Fibroblast of mammary gland (primary cell): ENCODE measurements around the gene PCDHA13.
"Not testable (repeated sequence)": the region's sequence is repeated elsewhere in the genome, so short reads cannot be mapped to it uniquely, and the experiment has no call there.

Source experiments
- DNase-seq: peaks from one replicate; pipeline ENCODE4 v3.0.0-alpha.2; 2010; ENCODE audit warnings: low read depth
- H3K4me3 ChIP-seq: 2 replicates; pipeline ENCODE4 v1.5.1; 2011; ENCODE audit warnings: low read depth, mild to moderate bottlenecking, low read length, moderate library complexity; ENCODE audit not compliant: control insufficient read depth
- TF ChIP-seq, protein P1 (sequence below): conservative IDR thresholded peaks from 2 replicates; pipeline ENCODE4 v1.5.1; 2011; ENCODE audit warnings: low read depth, low read length, inconsistent platforms; ENCODE audit not compliant: control insufficient read depth, insufficient read depth

Gene PCDHA13

DNA sequence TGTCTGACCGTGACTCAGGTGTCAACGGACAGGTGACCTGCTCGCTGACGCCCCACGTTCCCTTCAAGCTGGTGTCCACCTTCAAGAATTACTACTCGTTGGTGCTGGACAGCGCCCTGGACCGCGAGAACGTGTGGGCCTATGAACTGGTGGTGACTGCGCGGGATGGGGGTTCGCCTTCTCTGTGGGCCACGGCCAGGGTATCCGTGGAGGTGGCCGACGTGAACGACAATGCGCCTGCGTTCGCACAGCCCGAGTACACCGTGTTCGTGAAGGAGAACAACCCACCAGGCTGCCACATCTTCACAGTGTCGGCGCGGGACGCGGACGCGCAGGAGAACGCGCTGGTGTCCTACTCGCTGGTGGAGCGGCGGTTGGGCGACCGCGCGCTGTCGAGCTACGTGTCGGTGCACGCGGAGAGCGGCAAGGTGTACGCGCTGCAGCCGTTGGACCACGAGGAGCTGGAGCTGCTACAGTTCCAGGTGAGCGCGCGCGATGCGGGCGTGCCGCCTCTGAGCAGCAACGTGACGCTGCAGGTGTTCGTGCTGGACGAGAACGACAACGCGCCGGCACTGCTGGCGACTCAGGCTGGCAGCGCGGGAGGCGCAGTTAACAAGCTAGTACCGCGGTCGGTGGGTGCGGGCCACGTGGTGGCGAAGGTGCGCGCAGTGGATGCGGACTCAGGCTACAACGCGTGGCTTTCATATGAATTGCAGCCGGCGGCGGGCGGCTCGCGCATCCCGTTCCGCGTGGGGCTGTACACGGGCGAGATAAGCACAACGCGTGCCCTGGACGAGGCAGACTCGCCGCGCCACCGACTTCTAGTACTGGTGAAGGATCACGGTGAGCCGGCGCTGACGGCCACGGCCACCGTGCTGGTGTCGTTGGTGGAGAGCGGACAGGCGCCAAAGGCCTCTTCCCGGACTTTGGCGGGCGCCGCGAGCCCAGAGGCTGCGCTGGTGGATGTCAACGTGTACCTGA, 11.4 kb upstream of the PCDHA13 start:
- TF ChIP-seq, protein P1, sequence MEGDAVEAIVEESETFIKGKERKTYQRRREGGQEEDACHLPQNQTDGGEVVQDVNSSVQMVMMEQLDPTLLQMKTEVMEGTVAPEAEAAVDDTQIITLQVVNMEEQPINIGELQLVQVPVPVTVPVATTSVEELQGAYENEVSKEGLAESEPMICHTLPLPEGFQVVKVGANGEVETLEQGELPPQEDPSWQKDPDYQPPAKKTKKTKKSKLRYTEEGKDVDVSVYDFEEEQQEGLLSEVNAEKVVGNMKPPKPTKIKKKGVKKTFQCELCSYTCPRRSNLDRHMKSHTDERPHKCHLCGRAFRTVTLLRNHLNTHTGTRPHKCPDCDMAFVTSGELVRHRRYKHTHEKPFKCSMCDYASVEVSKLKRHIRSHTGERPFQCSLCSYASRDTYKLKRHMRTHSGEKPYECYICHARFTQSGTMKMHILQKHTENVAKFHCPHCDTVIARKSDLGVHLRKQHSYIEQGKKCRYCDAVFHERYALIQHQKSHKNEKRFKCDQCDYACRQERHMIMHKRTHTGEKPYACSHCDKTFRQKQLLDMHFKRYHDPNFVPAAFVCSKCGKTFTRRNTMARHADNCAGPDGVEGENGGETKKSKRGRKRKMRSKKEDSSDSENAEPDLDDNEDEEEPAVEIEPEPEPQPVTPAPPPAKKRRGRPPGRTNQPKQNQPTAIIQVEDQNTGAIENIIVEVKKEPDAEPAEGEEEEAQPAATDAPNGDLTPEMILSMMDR, result no peak
- DNase-seq, result no peak
- no peak overlapping the region for H3K4me3 ChIP-seq

DNA sequence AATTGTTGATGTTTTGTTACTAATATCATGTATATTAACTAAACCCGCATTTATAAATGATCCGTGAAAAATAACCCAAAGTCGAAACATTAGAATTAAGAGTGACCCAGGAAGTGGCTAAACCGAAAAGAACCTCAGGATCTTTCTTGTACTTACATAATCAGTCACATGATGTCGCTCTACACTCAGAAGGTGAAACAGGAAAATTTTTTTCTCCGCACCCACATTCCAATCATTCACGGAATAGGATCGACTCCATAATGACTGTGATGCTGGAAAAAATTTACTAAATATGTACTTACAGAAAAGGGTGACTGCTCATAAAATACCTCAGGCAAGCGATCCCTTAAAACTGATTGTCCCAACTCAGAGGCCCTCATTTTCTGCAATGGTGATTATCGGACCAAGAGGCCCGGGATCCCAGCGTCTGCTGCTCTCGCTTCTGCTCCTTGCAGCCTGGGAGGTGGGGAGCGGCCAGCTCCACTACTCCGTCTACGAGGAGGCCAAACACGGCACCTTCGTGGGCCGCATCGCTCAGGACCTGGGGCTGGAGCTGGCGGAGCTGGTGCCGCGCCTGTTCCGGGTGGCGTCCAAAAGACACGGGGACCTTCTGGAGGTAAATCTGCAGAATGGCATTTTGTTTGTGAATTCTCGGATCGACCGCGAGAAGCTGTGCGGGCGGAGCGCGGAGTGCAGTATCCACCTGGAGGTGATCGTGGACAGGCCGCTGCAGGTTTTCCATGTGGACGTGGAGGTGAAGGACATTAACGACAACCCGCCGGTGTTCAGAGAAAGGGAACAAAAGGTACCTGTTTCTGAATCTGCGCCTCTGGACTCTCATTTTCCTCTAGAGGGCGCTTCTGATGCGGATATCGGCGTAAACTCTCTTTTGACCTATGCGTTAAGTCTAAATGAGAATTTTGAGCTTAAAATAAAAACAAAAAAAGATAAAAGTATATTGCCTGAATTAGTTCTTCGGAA, 6.5 kb upstream of the PCDHA13 start, which contains the start of gene PCDHA12:
PCDHA12 (plus strand) TSS at position 224 of the 981 bp plus-strand sequence; CDS start at position 389, 165 bp downstream.
- no peak within 1 kb of the TSS for H3K4me3 ChIP-seq
- TF ChIP-seq, protein P1, result no peak
- no peak for DNase-seq

DNA sequence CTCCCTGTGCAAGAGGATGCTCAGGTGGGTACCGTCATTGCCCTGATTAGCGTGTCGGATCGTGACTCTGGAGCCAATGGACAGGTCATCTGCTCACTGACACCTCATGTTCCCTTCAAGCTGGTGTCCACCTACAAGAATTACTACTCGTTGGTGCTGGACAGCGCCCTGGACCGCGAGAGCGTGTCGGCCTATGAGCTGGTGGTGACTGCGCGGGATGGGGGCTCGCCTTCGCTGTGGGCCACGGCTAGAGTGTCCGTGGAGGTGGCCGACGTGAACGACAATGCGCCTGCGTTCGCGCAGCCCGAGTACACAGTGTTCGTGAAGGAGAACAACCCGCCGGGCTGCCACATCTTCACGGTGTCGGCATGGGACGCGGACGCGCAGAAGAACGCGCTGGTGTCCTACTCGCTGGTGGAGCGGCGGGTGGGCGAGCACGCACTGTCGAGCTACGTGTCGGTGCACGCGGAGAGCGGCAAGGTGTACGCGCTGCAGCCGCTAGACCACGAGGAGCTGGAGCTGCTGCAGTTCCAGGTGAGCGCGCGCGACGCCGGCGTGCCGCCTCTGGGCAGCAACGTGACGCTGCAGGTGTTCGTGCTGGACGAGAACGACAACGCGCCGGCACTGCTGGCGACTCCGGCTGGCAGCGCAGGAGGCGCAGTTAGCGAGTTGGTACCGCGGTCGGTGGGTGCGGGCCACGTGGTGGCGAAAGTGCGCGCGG, 5.2 kb upstream of the PCDHA13 start:
- not testable (repeated sequence) for H3K4me3 ChIP-seq, DNase-seq

DNA sequence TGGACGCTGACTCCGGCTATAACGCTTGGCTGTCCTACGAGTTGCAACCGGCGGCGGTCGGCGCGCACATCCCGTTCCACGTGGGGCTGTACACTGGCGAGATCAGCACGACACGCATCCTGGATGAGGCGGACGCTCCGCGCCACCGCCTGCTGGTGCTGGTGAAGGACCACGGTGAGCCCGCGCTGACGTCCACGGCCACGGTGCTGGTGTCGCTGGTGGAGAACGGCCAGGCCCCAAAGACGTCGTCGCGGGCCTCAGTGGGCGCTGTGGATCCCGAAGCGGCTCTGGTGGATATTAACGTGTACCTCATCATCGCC, 4.7 kb upstream of the PCDHA13 start:
- TF ChIP-seq, protein P1, result no peak
- no peak overlapping the region for H3K4me3 ChIP-seq
- DNase-seq, result no peak

DNA sequence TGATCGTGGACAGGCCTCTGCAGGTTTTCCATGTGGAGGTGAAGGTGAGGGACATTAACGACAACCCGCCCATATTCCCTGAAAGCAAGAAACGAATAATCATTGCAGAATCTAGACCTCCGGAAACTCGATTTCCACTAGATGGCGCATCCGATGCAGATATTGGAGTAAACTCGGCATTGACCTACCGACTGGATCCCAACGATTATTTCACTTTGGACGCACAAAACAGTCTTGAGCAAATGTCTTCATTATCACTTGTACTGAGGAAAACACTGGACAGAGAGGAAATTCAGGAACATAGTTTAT, 621 bp downstream of the PCDHA13 start:
- peak; percentile 5 for DNase-seq
- TF ChIP-seq, protein P1, result no peak
- no peak overlapping the region for H3K4me3 ChIP-seq

DNA sequence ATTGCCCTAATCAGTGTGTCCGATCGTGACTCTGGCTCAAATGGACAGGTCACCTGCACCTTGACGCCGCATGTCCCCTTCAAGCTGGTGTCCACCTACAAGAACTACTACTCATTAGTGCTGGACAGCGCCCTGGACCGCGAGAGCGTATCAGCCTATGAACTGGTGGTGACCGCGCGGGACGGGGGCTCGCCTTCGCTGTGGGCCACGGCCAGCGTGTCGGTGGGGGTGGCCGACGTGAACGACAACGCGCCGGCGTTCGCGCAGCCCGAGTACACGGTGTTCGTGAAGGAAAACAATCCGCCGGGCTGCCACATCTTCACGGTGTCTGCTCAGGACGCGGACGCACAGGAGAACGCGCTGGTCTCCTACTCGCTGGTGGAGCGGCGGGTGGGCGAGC, 1.4 kb downstream of the PCDHA13 start:
- DNase-seq, result no peak
- TF ChIP-seq, protein P1, result no peak
- no peak overlapping the region for H3K4me3 ChIP-seq
